ENCODE results near the gene PDLIM1. TPM values are rescaled to one million over a fixed set of nuclear protein-coding genes. Genes with fewer than 3 reads are reported as not detected.
"Not testable (repeated sequence)": the region's sequence is repeated elsewhere in the genome, so short reads cannot be mapped to it uniquely, and the experiment has no call there.

PDLIM1 gene
- total RNA-seq, 1 experiment from 2014 or later: 17.9 TPM

DNA sequence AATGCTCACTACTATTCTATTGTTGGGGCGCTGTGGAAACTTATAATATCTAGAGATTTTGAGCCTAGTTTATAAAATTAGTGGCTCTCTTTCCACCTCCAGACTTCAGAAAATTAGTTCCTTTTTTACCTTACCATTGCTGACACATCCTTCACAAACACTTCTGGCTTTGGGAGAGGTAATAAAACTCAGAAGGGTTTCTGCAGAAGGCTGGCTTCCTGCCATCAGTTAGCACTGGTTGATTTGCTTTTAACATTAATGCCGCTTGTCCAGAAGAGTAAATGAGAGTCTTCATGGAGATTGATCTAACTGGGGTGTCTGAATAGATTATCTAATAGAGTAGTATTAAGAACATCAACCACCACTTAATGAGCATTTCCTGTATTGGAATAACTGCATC lies 76.4 kb downstream of the PDLIM1 start:
- DNase-seq (ENCODE audit: low read depth): peak; percentile 18

DNA sequence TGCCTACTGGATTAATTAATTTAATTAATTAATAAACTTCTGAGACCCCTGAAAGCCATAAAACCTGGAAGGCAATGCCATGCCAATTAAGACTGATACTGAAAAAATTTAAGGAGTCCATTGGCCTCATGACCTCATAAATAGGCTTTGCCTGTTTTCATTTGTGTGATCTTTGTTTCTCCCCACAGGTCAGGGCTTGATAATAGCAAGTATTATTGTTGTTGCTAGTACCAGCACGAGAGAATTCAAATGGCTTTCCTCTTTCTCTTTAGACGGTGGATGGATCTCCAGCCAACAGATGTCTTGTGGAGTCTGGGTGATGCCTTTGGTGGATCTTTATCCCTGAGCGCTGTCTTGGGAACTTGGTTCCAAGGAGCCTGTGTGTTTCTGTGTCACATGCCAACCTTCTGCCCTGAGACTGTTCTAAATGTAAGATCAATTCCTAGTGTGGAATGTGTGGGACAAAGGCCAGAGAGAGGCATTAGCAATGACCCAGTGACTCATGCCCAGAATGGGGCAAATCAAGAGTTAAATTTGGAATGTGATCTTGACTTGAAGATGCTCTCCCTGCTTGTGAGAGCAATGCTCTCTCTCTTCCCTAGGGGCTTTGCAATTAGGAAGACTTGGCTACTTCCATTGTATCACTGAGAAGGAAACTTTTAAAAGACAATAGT lies 79.1 kb downstream of the PDLIM1 start:
- peak; percentile 25 for DNase-seq (ENCODE audit: low read depth)

DNA sequence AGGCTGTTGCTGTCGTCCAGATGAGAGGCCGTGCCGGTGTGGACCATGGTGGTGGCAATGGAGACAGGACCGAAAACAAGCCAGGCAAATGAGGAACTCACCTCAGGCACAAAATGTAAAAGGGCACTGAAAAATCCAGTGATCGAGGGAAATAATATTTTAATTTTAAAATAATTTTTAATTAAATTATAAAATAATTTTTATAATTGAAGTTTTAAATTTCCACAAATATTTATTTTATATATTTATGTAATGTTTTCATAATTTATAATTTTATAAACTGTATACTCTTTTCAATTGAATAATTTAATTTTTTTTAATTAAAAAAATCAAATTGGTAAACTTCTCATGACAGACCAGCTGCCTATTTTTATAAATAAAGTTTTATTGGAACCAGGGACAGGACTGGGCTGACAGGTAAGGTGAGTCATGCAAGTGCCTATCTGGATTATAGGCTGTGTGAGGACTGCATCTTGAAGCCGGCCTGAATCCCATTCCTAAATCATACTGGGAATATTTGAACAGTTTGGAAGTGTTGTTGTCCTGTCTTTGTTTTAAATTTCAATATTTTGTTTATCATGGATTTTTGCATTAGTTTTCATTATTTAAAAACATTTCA lies 81.2 kb downstream of the PDLIM1 start:
- DNase-seq (ENCODE audit: low read depth): no peak

DNA sequence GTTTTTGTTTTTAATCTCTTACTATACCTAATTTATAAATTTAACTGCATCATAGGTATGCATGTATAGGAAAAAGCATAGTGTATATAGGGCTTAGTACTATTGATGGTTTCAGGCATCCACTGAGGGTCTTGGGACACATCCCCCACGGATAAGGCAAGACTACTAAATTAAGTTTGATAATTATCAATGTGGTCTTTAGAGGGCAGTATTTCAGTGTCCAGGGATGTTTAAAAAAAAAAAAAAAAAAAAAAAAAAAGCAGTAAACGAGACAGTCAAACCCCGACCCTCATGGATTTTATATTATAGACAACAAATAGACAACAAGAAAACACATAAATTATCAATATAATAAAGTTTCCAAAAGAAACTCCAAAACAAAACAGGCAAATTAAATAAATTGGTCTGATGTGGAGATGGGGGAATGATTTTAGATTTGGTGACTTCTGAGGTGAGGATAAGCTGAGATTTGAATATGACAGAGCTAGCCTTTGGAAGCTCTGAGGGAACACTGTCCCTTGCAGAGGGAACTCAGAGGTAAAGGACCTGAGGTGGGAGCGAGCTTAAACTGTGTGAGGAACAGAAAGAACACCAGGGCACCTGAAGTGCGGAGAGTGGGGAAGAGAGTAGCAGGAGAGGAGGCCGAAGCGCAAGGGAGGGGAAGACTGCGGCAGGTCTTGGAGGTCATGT lies 82.0 kb downstream of the PDLIM1 start:
- peak; percentile 16 for DNase-seq (ENCODE audit: low read depth)

DNA sequence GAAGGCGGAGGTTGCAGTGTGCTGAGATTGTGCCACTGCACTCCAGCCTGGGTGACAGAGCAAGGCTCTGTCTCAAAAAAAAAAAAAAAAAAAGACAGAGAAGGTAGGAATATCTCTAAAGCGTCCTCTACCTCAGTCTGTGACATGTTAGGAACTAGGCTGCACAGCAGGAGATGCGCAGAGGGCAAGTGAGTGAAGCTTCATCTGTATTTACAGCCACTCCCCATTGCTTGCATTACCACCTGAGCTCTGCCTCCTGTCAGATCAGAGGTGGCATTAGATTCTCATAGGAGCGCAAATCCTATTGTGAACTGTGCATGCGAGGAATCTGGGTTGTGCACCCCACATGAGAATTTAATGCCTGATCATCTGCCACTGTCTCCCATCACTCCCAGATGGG lies 87.9 kb downstream of the PDLIM1 start:
- not testable (repeated sequence) for DNase-seq (ENCODE audit: low read depth)

DNA sequence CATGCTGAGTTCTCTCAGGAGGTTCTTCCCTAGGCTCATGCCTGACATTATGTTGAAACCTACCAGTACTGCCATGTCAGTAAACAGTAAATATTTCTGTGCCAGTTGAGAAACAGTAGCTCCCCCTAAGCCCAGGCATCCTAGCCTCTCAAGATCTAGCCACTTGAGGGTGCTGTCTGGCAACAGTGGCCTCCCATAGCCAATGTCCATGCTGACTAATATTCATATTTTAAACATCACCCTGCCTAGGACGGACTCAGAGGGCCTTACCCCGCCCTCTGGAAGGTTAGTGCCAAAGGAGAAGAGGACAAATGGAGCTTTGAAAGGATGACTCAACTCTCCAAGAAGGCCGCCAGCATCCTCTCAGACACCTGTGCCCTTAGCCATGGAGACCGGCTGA lies 89.1 kb downstream of the PDLIM1 start:
- peak; percentile 77 for DNase-seq (ENCODE audit: low read depth)

DNA sequence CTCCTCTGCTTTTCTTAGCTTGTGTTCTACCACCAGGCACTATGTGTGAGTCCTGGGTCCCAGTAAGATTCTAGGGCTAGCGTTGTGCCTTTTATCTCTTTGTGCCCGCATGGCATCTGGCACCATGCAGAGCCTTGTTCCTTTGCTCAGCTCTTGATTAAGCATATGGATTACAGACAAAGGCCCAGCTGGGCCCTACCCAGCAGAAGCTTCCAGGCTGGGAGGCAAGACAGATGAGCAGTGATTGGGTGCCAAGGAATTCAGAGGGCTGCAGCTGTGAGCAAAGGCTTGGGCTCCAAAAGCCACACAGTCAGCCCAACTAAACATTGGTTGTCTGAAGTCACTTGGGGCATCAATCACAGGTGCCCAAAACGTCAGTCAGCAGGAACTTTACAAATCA lies 94.8 kb downstream of the PDLIM1 start:
- no peak for DNase-seq (ENCODE audit: low read depth)

DNA sequence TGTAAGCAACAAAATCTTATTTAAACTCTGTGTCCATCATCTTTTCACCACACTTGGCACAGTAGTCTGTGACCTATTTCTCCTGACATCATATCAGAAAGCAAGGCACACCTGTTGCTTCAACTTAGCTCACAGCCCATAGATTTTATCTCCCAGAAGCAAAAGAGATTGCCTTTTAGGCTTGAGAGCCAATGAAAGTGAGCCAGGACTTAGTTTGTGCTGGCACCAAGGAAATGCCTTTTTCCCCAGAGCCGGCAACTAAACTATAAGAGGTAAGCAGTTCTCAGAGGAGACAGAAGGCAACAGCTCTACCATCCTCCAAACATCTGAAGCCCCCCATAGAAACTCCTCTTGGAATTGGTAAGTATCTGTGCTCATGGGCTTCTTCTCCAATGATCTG lies 96.9 kb downstream of the PDLIM1 start, which contains the start of gene ACSM6:
Gene ACSM6, plus strand, starts transcription at position 295 of the 400 bp plus-strand sequence. CDS start 248 bp downstream, outside the sequence.
- no peak for DNase-seq (ENCODE audit: low read depth)

DNA sequence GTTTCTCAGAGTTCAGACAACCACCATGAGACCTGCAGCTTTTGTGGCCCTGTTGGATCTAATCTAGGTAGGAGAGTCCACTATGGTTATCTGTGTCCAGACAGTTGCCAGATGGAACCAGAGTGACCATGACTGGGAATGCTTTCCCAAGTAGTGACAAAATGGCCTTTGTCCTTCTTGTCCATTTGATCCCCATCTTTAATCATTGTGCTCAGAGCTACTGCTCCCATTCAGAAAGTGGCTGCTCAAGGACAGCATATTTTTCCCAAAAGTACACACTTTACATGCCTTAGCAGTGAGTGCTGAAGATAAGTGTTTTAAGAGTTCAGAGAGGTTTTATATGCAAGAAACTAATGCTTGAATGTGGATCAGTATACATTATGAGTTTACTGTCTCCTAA lies 102.2 kb downstream of the PDLIM1 start:
- DNase-seq (ENCODE audit: low read depth): no peak

DNA sequence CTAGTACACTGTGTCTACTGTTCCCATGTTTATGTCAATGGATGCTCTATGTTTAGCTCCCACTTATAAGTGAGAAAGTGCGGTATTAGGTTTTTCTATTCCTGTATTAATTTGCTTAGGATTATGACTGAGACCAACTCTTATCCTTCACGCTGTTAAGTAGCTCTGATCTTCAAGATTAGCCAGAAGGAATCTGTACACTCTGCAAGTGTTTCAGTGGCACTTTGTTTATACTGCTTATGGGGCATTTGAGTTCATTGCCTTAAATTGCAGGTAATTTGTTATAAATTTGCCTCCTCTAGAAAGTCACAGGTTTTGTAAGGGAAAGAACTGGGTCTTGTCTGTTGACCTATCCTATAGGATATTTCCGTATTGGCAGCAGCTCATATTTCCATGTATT lies 103.2 kb downstream of the PDLIM1 start:
- DNase-seq (ENCODE audit: low read depth): no peak

Other genes with a start within 250 kb of the PDLIM1 start
- not detected in 2 replicates for gene CYP2C8, start 221.5 kb downstream of the PDLIM1 start, total RNA-seq (2014; rRNA removed; shearing (Covaris generic))
- gene ACSM6, start 96.8 kb downstream of the PDLIM1 start, total RNA-seq (2014; rRNA removed; shearing (Covaris generic)): not detected in 2 replicates

Data from HT1080 (cell line).